HG03457 (cell line): ENCODE results near the gene TPRG1L.

Source experiments
- ATAC-seq: cut with Tn5 transposase; IDR thresholded peaks from one replicate; pipeline ENCODE4 v1.9.1; 2021; ENCODE audit warnings: moderate number of reproducible peaks; ENCODE audit not compliant: unreplicated experiment

TPRG1L gene

DNA sequence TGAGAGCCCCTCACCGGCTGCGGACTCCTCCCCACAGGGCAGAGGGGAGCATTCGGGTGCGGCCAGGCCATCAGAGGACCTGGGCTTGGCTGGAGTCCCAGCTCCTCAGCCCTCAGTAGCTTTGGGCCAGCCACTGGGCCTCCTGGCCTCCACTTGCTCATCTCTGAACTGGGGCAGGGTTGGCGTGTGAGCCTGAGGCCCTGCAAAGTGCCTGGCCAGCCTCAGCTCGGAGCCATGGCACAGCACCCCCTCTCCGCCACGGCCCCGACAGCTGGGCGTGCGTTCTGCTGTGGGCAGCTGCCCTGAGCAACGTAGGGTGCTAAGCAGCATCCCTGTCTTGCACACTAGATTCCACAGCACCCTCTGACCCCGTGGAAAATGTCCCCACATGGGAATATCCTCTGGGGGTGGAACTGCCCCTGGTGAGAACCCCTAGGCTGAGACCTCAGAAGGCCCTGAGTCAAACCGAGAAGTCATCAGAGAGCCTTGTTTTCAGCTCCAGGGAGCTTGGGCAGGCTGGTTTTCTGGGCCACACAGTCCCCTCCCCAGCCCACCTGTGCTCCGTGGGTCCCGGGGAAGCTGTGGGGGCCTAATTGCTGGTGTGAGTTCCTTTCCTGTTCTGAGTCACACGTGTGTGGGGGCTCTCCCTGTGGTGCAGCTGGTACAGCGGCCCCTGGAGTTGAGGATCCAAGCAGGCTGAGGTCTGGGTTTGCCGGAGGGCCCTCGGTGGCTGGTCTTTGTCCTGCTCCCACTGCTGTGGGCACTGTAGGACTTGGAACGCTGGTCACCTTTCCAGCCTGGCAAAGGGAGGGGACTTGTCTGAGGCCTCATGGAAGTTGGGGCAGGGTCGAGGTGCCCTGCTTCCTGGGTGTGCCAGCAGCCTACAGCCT lies 52.0 kb downstream of the TPRG1L start:
- peak; percentile 60 for ATAC-seq

DNA sequence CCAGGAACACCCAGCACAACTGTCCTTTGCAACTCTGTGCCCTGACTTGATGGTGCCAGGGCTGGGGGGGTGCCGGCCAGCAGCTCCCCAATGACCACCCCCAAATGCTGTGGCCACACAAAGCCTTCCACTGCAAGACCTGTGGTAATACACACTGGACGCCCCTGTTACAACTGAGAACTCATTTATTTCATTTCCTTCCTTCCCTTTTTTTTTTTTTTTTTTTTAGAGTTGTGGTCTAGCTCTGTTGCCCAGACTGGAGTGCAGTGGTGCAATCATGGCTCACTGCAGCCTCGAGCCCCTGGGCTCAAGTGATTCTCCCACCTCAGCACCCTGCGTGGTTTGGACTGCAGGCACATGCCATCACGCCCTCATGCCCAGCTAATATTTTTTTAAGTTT lies 52.7 kb downstream of the TPRG1L start:
- peak; percentile 5 for ATAC-seq

DNA sequence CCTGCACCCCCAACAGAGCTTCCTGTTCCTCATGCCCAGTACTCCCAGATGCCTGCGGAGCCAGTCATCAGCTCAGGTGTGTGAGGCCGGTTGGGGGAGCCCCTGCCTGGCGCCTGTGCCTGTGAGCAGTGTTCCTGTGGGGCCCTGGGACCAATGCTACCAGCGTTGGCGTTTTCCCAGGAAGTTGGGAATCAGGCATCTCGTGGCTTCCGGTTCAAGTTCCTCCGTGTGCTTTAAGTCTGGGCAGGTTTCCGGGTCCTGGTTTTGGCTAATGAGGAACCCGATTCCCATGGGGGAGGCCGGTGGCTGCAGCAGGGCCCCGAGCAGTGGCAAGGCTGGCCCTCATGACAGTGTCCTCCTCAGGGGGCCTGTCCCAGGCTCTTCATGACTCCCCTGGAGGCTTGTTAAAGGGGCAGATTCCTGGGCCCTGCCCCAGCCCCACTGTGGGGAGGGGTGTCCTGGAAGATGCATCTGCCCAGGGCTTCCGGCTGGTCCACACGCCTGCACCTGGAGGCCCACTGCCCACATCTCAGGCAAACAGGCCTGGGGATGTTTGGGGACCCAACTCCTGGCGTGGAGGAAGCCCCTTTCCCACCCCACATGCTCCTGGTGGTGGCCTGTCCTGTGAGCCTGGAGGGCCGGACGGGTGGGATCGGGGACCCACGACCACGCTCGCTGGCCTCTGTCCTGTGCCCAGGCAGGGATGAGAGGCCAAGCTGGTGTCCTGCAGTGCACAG lies 53.7 kb downstream of the TPRG1L start:
- no peak for ATAC-seq

DNA sequence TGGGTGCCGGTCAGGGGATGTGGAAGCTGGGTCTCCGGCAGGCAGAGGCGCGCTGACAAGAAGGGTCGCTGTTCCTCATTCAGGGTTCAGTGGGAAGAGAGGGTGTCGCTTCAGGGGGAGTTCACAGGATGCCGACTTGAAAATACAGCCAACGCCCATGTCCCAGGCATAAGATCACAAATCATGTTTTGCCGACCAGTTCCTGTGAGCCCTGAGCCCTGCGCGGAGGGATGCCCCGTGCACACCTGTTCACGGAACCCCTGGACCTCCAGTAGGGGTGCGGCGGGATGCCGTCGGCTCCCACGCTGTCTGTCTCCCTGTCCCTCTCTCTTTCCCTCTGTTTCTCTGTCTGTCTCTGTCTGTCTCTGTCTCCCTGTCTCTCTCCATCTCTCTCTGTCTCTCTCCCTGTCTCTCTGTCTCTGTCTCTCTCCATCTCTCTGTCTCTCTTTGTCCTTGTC lies 54.3 kb downstream of the TPRG1L start:
- no peak for ATAC-seq
